ENCODE results near the gene SNCAIP. TPM values are rescaled to one million over a fixed set of nuclear protein-coding genes. Genes with fewer than 3 reads are reported as not detected.
"Not testable (repeated sequence)": the region's sequence is repeated elsewhere in the genome, so short reads cannot be mapped to it uniquely, and the experiment has no call there.

SNCAIP gene
- total RNA-seq, 2 donors from 2014 or later: not detected

GRCh38 chr5:122330881-122331280, 18.8 kb downstream of the SNCAIP start:
- Mint-ChIP-seq H3K4me1 (no peaks in the 10 kb centered on the region), H3K36me3 (ENCODE audit: low read depth) (no peaks in the 10 kb centered on the region), H3K27ac (no peak overlapping the region), H3K9me3 (no peaks in the 10 kb centered on the region), H3K4me3 (no peak overlapping the region), H3K27me3 (peaks cover 4% of the 10 kb centered on the region)
- no peak for ATAC-seq (replicated peaks)

GRCh38 chr5:122332599-122333555, 20.8 kb downstream of the SNCAIP start:
- ATAC-seq (replicated peaks): no peak
- H3K27ac Mint-ChIP-seq: no peak overlapping the region
- no peaks in the 10 kb centered on the region for H3K4me1 Mint-ChIP-seq
- no peak overlapping the region for H3K4me3 Mint-ChIP-seq
- H3K9me3 Mint-ChIP-seq: no peaks in the 10 kb centered on the region
- H3K36me3 Mint-ChIP-seq (ENCODE audit: low read depth): no peaks in the 10 kb centered on the region
- peaks cover 4% of the 10 kb centered on the region for H3K27me3 Mint-ChIP-seq

- H3K4me1 Mint-ChIP-seq: no peaks in the 10 kb centered on the region
Measured at GRCh38 chr5:122333564-122333963, 21.5 kb downstream of the SNCAIP start.

DNA sequence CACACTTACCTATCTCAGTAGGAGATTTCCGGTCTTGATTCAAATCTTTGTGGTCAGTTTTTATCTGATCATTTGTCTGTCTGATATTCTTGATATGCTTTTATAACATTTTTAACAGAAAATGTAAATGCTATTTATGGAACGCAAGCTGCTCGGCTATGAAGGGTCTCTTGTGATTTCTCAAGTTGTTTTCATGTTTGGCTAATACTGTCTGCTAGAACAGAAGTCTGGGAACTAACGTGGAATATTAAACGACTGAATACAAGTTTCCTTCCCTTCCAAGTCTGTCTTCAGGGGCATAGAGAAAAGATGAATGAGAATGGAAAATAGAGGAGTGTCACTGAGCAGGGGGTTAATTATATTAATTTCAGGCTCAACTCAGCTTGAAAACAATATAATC, 27.6 kb downstream of the SNCAIP start:
- Mint-ChIP-seq H3K4me1 (no peaks in the 10 kb centered on the region), H3K27me3 (no peaks in the 10 kb centered on the region), H3K4me3 (no peak overlapping the region), H3K36me3 (ENCODE audit: low read depth) (no peaks in the 10 kb centered on the region), H3K9me3 (no peaks in the 10 kb centered on the region), H3K27ac (no peak overlapping the region)
- no peak for ATAC-seq (replicated peaks)

More at GRCh38 chr5:122333564-122333963, 21.5 kb downstream of the SNCAIP start:
- peaks cover 4% of the 10 kb centered on the region for H3K27me3 Mint-ChIP-seq
- no peaks in the 10 kb centered on the region for H3K36me3 Mint-ChIP-seq (ENCODE audit: low read depth)
- no peak for ATAC-seq (replicated peaks)
- H3K27ac Mint-ChIP-seq: no peak overlapping the region
- no peak overlapping the region for H3K4me3 Mint-ChIP-seq
- no peaks in the 10 kb centered on the region for H3K9me3 Mint-ChIP-seq

- no peaks in the 10 kb centered on the region for H3K27me3 Mint-ChIP-seq
- no peak for ATAC-seq (replicated peaks)
- H3K27ac Mint-ChIP-seq: no peak overlapping the region
- H3K4me1 Mint-ChIP-seq: no peaks in the 10 kb centered on the region
- no peaks in the 10 kb centered on the region for H3K36me3 Mint-ChIP-seq (ENCODE audit: low read depth)
- H3K9me3 Mint-ChIP-seq: no peaks in the 10 kb centered on the region
- no peak overlapping the region for H3K4me3 Mint-ChIP-seq
Measured at GRCh38 chr5:122341087-122341486, 29.1 kb downstream of the SNCAIP start.

- Mint-ChIP-seq H3K27me3 (no peaks in the 10 kb centered on the region), H3K36me3 (ENCODE audit: low read depth) (no peaks in the 10 kb centered on the region), H3K9me3 (no peaks in the 10 kb centered on the region), H3K4me3 (no peak overlapping the region), H3K27ac (no peak overlapping the region), H3K4me1 (no peaks in the 10 kb centered on the region)
- no peak for ATAC-seq (replicated peaks)
Measured at GRCh38 chr5:122342256-122342655, 30.2 kb downstream of the SNCAIP start.

DNA sequence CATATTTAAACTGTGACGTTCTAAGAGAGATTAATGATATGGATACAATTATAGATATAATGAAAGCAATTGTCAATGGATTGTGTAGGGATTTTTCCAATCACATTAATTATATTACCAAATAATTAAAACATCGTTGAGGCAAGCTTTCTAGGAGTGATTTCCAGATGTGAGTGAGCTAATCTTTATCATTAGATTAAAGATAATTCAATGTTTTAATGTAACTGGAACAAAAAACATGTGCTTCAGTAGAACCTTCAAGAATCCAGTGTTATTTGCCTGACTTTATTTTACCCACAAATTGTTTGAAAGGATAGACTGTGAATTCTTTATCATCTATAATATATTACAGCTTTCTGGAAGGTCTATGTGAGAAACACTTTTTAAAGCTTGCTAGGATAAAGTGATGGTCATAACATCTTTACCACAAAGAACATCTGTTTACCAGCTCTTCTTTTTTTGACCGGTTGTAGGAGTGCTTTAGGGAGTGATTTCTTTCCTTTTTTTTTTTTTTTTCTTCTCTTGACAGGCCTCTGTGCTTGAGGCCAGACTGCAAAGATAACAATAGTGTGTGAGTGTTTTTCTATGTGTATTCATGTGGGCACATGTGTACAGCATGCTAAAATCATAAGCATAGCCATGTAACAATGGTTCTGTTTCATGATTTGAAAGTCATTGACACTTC, 35.0 kb downstream of the SNCAIP start:
- no peak overlapping the region for H3K27ac Mint-ChIP-seq
- H3K27me3 Mint-ChIP-seq: no peaks in the 10 kb centered on the region
- no peak for ATAC-seq (replicated peaks)
- no peaks in the 10 kb centered on the region for H3K36me3 Mint-ChIP-seq (ENCODE audit: low read depth)
- no peaks in the 10 kb centered on the region for H3K4me1 Mint-ChIP-seq
- no peak overlapping the region for H3K4me3 Mint-ChIP-seq
- no peaks in the 10 kb centered on the region for H3K9me3 Mint-ChIP-seq

GRCh38 chr5:122350496-122350895, 38.5 kb downstream of the SNCAIP start:
- Mint-ChIP-seq H3K4me1 (no peaks in the 10 kb centered on the region), H3K4me3 (no peak overlapping the region), H3K27me3 (no peaks in the 10 kb centered on the region), H3K36me3 (ENCODE audit: low read depth) (no peaks in the 10 kb centered on the region), H3K9me3 (no peaks in the 10 kb centered on the region), H3K27ac (no peak overlapping the region)
- no peak for ATAC-seq (replicated peaks)

DNA sequence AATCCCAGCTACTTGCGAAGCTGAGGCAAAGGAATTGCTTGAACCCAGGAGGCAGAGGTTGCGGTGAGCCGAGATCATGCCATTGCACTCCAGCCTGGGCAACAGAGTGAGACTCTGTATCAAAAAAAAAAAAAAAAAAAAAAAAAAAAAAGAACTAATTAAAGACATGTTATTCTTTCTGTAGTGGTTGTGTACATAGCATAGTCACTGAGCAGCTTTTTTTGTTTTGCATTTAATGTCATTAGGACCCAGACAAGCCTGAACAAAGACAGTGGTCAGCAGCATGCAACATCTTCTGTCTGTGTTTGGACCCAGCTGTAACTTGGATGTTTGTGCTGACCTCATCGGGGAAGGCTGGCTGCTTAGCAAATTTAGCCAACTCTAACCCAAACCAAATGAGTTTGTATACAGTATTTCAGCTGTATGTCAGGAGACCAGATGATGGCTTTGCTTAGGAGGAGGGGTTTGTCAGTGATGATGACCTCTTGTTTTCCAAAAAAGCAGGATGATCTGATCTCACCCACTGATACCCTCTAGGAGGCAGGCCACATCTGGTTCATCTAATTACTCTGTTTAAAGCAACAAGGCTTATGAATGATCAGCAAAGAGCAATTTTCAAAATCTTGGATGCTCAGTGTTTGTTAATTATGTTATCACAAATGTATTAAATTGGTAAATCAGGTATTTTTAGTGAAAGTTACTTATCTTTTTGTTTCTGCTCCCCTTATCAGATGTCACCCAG, 39.5 kb downstream of the SNCAIP start:
- no peaks in the 10 kb centered on the region for H3K36me3 Mint-ChIP-seq (ENCODE audit: low read depth)
- no peaks in the 10 kb centered on the region for H3K9me3 Mint-ChIP-seq
- H3K27me3 Mint-ChIP-seq: no peaks in the 10 kb centered on the region
- no peak overlapping the region for H3K4me3 Mint-ChIP-seq
- no peaks in the 10 kb centered on the region for H3K4me1 Mint-ChIP-seq
- ATAC-seq (replicated peaks): no peak
- no peak overlapping the region for H3K27ac Mint-ChIP-seq

GRCh38 chr5:122352331-122352730, 40.3 kb downstream of the SNCAIP start:
- H3K27ac Mint-ChIP-seq: no peak overlapping the region
- no peaks in the 10 kb centered on the region for H3K27me3 Mint-ChIP-seq
- no peak for ATAC-seq (replicated peaks)
- H3K4me1 Mint-ChIP-seq: no peaks in the 10 kb centered on the region
- no peaks in the 10 kb centered on the region for H3K9me3 Mint-ChIP-seq
- no peak overlapping the region for H3K4me3 Mint-ChIP-seq
- no peaks in the 10 kb centered on the region for H3K36me3 Mint-ChIP-seq (ENCODE audit: low read depth)

DNA sequence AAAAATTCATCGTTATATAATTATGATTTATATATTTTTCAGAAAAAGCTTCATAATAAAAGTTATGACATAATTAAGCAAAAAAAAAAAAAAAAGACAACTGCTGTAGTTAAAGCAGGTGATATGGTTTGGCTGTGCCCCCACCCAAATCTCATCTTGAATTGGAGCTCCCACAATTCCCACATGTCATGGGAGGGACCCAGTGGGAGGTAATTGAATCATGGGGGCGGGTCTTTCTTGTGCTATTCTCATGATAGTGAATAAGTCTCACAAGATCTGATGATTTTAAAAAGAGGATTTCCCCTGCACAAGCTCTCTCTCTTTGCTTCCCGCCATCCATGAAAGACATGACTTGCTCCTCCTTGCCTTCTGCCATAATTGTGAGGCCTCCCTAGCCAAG, 41.3 kb downstream of the SNCAIP start:
- not testable (repeated sequence) for H3K4me1 Mint-ChIP-seq; H3K9me3 Mint-ChIP-seq; H3K36me3 Mint-ChIP-seq (ENCODE audit: low read depth); H3K27ac Mint-ChIP-seq; H3K27me3 Mint-ChIP-seq; ATAC-seq (replicated peaks); H3K4me3 Mint-ChIP-seq

- no peak for ATAC-seq (replicated peaks)
- no peaks in the 10 kb centered on the region for H3K9me3 Mint-ChIP-seq
- no peaks in the 10 kb centered on the region for H3K36me3 Mint-ChIP-seq (ENCODE audit: low read depth)
- no peak overlapping the region for H3K27ac Mint-ChIP-seq
- no peaks in the 10 kb centered on the region for H3K27me3 Mint-ChIP-seq
- no peaks in the 10 kb centered on the region for H3K4me1 Mint-ChIP-seq
- no peak overlapping the region for H3K4me3 Mint-ChIP-seq
Measured at GRCh38 chr5:122354293-122354692, 42.3 kb downstream of the SNCAIP start.

DNA sequence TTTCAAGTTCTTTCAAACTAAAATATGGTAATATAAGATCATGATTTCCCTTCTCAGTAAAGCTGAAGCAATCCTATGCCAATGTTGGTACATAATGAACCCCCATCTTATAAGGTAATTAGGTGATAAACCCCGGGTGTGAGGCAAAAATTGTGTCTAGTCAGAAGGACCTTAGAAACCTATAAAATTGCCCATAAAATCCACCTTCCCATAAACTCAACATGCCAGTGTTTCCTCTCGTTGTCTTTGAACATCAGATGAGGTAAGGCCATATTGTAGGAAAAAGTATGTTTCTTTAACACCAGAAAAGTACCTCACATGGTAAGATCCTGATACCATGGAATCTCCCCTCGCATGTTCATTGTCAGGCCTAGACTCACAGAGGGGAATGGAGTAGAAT, 43.3 kb downstream of the SNCAIP start:
- Mint-ChIP-seq H3K4me3 (no peak overlapping the region), H3K4me1 (no peaks in the 10 kb centered on the region), H3K27me3 (no peaks in the 10 kb centered on the region), H3K9me3 (no peaks in the 10 kb centered on the region), H3K27ac (no peak overlapping the region), H3K36me3 (ENCODE audit: low read depth) (no peaks in the 10 kb centered on the region)
- ATAC-seq (replicated peaks): no peak

DNA sequence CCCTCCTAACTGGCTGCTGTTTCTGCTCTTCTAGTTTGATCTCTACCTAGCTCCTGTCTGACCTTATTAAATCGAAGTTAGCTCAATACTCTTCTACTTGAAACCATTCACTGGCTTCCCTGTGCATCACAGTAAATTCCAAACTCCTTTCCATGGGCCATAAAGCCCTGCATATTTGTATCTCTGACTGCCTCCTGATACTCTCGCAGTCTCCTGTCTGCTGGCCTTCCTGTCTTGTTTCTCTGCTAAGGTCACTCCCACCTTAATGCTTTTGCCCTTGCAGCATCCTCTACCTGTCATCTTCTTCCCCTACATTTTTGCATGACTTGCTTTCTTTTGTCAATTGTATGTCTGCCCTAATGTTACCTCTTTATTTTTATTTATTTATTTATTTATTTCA, 44.8 kb downstream of the SNCAIP start:
- Mint-ChIP-seq H3K4me1 (no peaks in the 10 kb centered on the region), H3K4me3 (no peak overlapping the region), H3K36me3 (ENCODE audit: low read depth) (no peaks in the 10 kb centered on the region), H3K27me3 (no peaks in the 10 kb centered on the region), H3K9me3 (no peaks in the 10 kb centered on the region), H3K27ac (no peak overlapping the region)
- no peak for ATAC-seq (replicated peaks)
